GM10248 (cell line): ENCODE data around the gene STOML2.

Experiments
- CTCF ChIA-PET: fragments of 300-600 bp; sonication (Branson Sonifier 250); formaldehyde crosslinking; extraction: SDS; loops from one replicate; lab custom pipeline; 2021; ENCODE audit warnings: antibody characterized with exemption; lab: Yijun Ruan, JAX
- POLR2A ChIA-PET: fragments of 350-650 bp; sonication (Branson Sonifier 250); formaldehyde crosslinking; extraction: SDS; loops from one replicate; lab custom pipeline; 2020; ENCODE audit warnings: antibody characterized with exemption; lab: Yijun Ruan, JAX
- DNase-seq: peaks from one replicate; pipeline ENCODE4 v3.0.0; 2012; ENCODE audit errors: extremely low spot score
- TF ChIP-seq, protein P1 (sequence below): IDR thresholded peaks from 2 replicates; pipeline ENCODE4 v1.5.1; 2012; ENCODE audit warnings: mild to moderate bottlenecking, low read depth; ENCODE audit errors: extremely low read depth, missing control alignments, control extremely low read depth

Gene STOML2

DNA sequence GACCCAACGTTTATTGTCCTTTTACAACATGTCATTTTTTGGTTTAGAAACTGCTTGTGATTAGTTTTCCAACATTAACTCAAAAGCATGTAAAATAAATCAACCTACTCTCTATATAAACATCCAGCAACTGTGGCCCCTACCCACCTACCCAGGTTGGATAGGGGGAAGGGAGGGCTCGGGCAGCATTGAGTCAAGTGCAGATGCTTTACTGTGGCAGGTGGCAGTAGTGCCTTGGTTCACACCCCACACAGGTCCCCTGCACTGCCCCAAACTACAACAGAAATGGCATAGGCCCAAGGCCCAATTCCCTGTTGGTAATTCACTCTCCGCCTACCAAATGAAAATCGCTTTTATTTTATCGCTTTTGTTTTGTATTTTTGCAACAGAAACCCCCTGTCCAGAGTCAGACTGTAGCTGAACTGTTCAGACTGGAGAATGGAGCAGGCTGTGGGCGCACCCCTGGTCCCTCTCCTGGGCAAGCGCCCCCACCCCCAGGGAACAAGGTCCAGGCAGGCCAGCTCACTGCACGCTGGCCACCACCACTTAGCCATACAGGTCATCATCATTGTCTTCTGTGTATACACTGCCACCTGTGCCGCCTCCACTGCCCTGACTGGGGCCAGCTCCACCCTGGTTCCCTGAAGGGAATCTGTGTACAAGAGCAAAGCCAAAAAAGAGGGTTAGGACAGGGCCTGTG is 46.2 kb downstream of the STOML2 start:
- no peak for DNase-seq
- ChIA-PET POLR2A (no interaction called here), CTCF (no interaction called here)
- TF ChIP-seq, protein P1, sequence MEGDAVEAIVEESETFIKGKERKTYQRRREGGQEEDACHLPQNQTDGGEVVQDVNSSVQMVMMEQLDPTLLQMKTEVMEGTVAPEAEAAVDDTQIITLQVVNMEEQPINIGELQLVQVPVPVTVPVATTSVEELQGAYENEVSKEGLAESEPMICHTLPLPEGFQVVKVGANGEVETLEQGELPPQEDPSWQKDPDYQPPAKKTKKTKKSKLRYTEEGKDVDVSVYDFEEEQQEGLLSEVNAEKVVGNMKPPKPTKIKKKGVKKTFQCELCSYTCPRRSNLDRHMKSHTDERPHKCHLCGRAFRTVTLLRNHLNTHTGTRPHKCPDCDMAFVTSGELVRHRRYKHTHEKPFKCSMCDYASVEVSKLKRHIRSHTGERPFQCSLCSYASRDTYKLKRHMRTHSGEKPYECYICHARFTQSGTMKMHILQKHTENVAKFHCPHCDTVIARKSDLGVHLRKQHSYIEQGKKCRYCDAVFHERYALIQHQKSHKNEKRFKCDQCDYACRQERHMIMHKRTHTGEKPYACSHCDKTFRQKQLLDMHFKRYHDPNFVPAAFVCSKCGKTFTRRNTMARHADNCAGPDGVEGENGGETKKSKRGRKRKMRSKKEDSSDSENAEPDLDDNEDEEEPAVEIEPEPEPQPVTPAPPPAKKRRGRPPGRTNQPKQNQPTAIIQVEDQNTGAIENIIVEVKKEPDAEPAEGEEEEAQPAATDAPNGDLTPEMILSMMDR = no peak

DNA sequence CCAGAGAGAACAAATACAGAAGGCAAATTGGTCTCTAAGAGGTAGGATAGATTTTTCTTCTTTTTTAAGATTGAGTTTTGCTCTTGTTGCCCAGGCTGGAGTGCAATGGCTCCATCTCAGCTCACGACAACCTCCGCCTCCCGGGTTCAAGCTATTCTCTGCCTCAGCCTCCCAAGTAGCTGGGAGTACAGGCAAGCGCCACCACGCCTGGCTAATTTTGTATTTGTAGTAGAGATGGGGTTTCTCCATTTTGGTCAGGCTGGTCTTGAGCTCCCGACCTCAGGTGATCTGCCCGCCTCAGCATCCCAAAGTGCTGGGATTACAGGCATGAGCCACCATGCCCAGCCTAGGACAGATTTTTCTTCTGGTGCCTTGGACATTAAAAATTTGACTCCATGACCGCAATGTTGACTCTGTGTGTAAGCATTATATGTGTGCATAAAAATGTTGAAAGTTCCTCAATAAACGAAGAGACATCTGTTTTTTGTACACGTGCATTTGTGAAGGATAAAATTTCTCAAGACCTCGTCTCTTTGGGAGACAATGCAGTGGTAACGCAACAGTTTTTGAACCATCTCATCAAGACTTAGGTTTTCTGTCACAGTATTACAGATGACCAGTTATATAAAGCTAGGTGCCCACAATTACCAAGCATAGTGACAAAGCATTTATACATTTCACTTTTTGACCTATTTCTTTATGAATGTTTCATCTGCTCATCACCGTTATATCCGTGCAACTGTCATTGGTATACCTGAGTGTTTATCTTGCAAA is 47.9 kb downstream of the STOML2 start:
- ChIA-PET POLR2A (no interaction called here), CTCF (interaction anchor here (1.4 to 1.5 kb wide), 2 partner anchors 12 to 155 kb away, joined by 3 read pairs; no protein-coding TSS in a partner anchor)
- DNase-seq = no peak
- TF ChIP-seq, protein P1 = no peak

DNA sequence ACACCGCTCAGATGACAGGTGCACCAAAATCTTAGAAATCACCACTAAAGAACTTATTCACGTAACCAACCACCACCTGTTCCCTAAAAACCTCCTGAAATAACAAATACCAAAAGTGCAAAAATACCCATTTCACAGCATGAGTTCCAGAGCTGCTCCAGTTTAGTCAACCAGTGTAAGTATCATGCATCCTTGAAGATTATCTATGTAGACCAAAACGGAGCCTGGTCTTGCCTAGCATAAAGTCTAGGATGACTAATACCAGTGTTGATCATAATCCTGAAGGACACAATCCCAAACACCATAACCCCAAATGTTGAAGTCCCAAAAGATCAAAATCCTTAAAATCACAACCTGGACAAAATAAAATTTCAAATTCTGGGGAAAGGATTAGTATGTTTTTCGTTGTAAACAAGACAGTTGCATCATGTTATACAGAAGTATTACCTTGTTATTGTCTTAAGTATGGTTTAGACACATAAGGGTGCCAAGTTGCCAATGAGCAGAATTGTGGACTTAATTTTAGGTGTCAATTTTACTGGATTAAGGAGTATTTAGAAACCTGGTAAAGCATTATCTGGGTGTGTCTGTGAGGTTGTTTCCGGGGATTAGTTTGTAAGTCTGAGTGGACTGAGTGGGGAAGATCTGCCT is 48.6 kb downstream of the STOML2 start:
- DNase-seq = no peak
- CTCF ChIA-PET = interaction anchor here (1.1 to 1.5 kb wide), 3 partner anchors 10 to 155 kb away, joined by 3 read pairs; no protein-coding TSS in a partner anchor
- TF ChIP-seq, protein P1 = no peak
- POLR2A ChIA-PET = no interaction called here

DNA sequence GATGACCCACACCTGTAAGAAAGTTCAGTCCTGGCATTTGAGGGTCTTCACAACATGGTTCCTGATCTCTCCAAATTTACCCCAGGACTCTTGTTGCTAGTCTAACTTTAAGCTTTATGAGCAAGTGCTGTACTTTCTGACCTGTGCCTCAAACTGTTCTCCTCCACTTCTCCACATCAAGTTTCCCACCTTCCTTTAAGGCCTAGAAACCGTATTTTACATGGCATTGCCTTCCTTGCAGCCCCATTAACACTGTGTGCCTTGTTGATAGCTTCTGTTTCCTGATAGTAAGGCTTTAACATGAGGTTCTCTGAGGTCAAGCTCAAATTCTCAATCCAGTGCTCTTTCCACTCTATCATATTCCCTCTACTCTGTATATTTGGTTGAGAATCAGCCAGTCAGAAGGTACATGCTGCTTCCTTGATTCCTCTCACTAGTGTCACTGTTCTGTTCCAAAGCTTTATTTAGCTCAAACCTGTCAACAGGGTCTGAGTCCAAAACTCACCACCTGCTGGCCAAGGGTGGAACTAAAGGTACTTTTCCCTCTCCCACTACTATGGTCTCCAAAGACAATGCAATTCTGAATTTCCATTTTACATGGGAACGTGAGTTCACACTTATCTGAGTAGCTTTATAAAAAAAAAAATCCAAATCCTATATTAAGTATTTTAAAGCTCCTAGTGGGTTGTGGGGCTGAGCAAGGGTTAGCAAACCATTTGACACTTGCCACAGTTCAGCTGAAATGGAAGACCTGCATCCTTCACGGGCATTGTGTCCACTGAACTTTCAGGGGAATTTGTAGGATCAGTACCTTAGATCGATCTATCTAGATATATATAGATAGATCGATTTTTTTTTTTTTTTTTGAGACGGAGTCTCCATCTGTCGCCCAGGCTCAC is 51.6 kb downstream of the STOML2 start:
- DNase-seq = peak; percentile 61
- ChIA-PET CTCF (interaction anchor here (0.6 to 4.7 kb wide), 44 partner anchors 10 to 549 kb away, joined by 3 to 90 read pairs (median 4); partner anchors contain the start of genes ATOSB, DNAJB5, FANCG and PIGO), POLR2A (interaction anchor here (1.0 to 1.2 kb wide), 5 partner anchors 8 to 29 kb away, joined by 3 to 5 read pairs (median 3); partner anchors contain the start of genes FANCG and VCP)
- TF ChIP-seq, protein P1 = peak; percentile 65
